ENCODE results near the gene HS1BP3.
A peak's percentile ranks its signal among the peaks of the same experiment; 100 is the strongest.

HS1BP3 gene

DNA sequence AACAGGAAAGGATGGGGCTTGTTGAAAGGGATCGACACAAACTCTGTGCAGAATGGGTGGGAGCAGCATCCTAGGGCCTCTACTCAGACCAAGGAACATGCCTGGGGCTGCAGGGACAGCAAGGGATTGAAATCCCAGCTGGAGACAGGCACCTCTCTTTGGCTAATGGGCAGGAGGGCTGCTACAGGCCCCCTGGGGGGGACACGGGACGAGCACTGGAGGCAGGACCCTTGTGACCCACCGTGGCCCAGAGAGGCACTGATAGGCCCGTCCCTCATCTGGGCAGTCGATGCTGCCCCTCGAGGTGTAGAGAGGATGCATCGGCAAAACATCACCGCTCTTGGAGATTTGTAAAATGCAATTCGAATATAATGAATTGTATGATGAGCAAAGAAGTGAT is 5.1 kb downstream of the HS1BP3 start:
- DNase-seq (ENCODE audit: low read depth), result no peak

DNA sequence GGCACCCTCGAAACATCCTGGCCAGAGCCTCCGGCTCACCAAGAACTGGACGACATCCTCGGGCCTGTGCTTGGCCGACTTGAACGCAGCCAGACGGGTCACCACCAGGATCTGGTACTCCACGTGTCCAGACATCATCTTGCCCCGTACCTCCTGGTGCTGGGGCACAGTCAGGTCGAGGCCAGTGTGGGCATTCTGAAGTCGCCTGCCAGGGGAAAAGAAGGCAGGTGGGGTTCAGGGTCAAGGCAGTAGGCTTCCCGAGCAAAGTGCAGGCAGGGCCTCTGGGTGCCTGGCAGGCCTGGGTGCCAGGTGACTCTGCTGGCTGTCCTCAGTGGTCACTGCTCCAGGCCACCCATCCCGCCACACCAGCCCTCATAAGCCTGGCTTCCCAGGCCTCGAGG is 5.6 kb downstream of the HS1BP3 start:
- no peak for DNase-seq (ENCODE audit: low read depth)

DNA sequence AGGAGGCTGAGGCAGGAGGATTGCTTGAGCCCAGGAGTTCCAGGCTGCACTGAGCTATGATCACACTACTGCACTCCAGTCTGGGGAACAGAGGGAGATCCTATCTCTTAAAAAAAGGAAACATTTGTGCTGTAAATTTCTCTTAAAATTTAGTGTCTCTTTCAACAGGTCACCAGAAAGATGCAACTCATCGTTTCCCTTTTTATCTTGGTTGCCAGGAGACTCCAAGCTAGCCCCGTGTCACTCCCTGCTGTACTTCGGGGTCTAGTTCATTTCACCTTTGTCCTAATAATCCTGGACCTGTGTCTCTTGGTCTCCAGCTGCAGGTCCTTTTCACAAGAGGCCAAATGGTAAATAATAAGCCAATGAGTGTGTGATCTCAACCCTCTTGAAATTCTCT is 7.1 kb downstream of the HS1BP3 start:
- no peak for DNase-seq (ENCODE audit: low read depth)

DNA sequence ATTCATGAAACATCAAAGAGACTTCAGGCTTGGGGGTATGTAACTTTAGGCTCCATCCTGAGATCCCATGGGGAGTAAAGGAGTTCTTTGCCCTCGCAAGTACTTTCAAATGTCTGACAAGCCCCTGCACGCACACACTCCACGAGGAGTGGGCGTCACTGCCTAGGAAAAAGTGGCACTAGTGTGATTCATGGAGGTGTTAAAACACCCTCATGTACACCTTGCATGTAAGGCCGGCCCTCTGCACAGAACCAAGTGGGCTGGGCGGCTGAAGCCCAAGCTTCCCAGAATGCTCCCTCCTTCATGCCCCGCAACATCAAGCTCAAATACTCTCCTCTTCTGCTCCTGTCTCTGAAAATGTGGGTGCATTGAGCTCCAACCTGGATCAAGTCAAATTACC is 7.8 kb downstream of the HS1BP3 start:
- no peak for DNase-seq (ENCODE audit: low read depth)

DNA sequence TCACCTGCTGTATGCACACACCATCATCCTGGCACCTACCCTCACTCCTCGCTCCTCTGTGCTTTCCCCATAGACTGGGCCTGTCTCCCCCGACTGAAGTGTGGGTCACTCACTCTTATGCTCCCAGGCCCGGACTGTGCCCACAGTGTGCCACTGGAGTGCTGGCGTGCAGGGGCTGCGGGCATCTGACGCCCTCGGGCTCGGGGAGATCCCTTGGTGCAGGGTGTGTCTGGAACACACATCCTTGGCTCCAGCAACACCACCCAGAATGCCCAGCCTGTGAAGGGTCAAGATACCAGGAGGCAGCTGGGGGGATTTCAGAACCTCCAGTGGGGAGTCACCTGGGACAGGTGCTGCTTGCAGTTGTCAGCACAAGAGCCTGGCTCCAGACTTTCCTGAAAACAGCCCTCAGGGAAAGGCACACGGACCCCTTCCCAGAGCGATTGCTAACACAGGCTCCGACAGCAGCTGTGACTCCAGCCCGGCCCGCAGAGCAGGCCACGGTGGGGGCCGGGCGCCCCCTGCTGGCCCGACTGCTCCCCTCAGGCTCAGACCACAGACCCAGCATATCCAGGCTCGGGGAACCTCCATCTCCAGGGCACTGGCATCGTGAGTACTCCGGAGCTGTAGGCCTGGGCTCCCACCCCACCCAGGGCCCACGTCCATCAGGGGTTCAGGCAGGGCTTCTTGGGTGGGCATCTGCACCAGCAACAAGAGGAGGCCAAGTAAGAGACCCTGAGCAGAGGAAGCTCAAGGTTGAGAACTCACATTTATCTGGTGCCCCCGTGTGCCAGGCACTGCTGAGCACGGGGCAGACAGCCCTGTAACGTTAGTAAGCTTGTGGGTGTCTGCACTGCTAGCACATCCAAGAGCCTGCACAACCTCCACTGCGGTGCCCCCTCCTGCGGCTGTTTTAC is 8.6 kb downstream of the HS1BP3 start:
- no peak for DNase-seq (ENCODE audit: low read depth)

DNA sequence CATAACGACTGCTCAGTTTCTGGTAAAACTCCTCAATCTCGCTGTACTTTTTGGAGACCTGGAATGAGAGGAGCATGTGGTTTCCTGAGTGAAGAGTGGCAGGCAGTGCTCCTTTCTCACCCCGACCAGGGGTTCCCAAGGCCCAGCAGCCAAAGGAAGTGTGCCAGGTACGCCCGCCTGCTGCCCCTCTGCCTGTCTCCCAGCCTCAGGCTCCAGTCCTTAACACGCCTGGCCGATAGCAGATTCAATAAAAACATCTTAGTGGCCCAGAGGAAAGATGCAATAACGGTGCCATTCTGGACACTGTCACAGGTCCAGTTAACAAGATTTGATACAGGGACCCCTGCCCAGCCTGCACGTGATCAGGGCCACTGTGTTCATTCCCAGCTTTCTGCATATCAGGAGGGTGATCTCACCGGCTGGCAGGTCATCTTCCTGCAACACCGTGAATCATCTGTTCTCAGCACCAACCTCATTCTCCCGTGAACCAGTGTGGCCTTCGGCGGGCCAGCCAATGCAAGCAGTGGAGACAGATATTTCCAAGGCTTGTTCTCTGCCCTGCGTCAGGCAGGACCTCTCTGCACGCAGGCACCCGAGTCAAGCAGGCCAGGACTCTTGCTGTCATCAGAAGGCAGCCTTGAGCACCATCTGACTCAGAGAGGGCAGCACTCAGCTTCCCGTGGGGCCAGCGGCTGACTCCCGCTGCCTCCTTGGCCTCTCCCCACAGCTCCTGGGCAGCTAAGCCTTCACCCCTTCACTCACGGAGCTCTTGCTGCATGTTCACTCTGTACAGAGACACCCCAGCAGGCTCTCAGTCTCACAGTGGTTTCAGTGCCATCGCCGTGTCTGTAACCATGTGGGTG is 9.5 kb downstream of the HS1BP3 start:
- DNase-seq (ENCODE audit: low read depth), result peak; percentile 45

DNA sequence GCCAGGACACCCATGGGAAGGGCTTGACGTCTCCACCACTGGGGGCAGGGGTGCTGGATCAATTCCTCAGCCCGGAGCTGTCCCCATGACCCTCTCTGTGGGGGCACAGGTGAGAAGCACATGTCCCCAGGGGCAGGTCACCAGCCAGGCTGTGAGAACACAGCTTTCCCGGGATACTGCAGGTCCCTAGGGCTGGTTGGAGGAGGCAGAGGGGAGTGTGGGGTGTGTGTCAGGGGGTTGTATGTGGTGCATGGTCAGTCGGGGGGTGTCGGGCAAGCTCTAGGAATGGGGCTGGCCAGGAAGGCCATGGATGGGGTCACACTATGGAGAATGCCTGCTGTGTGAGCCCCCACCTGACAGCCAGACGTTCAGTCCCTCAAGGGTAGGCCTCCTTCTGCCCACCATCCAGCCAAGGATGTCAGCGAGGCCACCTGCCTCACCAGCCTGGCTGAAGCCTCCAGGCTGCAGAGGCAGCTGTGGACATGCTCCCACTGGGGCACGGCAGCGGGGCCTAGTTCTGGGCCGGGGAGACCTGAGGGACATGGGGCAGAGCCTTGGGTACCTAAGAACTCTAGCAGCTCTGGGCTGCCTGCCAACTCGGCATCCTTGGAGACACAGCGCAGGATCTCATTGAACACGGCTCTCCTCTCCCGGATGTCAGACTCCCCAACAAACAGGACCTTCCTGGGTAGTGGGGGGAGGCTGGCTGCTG is 10.3 kb downstream of the HS1BP3 start:
- DNase-seq (ENCODE audit: low read depth), result no peak

DNA sequence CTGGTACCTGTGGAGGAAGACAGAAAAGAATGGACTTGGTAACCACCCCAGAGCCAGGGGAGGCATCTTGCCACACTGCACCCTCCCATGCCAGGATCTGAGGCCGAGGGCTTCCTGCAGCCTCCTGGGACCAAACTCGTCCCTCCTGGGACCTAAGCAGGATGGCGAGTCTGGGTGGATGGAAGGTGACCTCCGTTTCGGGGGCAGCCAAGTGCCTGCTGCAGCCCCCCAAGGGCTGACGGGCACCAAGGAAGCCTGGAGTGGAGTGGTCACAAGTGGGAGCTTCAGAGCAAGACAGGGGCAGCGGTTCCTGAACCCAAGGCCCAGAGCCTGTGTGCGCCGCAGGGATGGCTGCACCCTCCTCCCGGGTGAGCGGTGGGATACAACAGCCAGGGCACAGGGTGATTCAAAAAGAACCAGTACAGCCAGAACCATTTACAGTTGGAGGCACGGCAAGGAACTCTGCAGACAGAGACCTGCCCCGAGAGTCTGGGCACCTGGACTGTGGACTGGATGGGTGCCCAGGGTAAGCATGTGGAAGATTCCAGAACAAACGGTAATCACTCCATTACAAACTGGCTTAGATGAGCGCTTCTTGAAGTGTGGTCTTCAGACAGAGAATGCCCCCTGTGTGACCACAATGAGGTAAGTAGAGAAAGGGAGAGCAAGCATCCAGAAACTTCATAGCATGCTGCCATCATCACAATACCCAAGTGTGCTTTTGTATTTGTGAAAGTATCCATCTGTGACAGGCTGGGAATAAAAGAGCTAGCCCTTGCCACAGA is 12.1 kb downstream of the HS1BP3 start:
- DNase-seq (ENCODE audit: low read depth), result no peak

DNA sequence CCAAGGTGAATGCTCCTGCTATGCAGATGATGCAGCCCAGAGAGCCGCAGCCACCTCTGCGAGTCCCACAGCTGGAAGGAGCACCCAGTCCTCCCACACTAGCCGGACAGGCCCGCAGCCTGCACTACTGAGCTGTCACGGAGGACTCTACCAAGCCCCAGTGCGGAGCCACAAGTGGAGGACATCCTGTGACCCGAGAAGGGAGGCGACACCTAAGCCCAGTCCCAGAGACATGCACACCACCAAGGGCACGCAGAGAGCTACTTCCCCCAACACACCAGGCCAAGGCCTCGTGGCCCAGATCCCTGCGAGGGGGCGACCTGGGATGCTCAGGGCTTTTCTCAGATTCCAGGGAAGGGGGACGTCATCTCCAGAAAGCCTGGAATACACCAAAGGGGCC is 12.9 kb downstream of the HS1BP3 start:
- no peak for DNase-seq (ENCODE audit: low read depth)

DNA sequence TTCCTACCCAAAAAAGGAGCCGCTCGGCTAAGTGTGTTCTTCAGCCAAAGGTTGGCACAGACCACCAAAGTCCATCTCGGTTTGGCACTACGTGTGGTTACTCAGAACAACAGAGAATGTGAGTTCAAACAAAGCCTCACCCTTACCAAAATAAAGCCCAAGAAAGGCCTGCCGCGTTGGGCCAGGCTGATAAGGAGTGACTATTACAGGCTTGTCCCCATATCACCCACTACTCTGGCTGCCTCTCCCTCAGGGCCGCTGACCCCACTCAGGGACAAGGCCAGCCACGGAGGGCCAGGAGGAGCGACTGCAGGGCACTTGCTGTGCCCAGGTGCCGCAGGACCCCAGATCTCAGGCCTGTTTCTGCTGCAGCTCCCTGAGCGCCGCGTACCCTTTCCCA is 13.8 kb downstream of the HS1BP3 start:
- DNase-seq (ENCODE audit: low read depth), result no peak

DNA sequence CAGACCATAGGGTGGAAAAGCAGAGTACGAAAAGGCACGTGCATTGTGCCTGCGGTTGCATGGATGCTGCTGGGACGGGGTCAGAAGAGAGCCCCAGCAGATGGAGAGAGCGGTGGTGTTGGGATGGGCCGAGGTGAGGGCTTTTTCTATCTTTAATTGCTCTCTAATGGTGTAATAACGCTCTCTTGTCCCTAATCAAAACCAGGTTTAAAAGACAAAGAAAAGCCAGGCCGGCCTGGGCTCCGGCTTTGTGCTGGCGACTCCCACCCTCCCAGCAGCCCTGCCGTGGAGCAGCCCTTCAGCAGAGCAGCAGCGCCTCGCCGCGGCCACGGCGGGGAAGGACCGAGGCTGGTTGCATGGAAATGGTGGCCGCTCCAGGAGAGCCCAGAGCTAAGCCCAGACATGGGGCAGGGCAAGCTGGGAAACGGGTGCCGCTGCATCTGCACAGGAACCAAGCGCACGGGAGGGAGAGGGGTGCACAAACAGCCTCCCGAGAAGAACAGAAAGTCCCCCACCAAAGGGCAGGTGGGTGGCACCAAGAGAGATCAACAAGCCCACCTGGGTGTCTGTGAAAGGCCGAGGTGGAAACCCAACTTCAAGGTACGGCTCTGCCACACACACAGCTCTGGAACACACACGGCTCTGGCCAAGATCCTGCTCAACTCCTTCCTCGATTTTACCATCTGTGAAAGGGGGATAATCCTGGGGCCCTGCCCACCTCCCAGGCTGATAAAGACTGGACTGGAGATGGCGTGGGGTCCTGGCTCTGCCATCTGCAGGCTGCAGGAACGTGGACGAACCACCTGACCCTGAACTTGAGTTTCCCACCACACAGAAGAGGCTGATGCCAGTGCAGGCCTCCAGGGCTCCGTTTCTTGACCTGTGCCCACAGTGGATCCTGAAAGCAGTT is 15.0 kb downstream of the HS1BP3 start:
- DNase-seq (ENCODE audit: low read depth), result no peak

DNA sequence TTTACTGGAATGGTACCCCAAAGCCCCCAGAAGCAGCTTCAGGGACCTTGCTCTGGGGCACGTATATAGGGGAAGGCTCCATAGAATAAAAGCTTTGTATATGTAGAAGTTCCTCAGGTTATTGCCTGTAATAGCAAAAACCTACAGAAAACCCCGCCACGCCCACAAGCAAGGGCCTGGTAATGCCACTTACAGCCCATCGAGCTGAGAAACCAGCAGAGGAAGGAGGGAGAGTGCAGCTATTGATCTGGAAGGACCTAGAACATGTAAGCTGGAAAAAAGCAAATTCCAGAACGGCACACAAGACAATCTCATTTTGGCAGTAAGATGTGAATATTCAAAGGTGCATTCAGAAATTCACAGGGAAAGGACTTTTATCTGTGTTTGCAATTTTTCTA is 15.8 kb downstream of the HS1BP3 start:
- no peak for DNase-seq (ENCODE audit: low read depth)

DNA sequence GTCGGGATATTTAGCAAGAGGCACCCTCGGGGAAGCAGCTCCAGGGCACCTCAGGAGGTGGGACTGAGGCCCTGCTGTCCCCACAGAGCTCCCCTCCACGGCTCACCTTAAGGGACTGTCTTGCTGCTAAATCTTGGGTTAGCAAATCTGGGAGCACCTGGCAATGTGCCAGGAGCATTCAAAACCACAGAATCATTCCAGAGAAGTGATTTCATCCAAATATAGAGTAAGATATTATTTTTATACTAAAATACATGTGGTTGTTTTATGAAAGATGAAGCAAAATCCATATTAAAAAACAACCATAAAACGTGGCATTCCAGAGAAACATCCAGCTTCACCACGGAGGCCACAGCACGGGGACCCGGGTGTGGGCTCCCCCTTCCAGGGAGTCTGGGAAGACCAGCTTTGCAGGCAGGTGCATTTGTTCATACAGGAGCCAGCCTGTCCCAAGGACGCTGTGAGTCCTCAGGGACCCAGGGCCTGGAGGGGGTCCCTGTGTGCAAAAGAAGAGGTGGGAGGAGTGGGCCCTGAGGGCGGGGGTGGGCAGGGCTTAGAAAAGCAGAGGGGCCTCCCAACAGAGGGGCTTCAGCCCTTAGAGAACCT is 16.3 kb downstream of the HS1BP3 start:
- no peak for DNase-seq (ENCODE audit: low read depth)

DNA sequence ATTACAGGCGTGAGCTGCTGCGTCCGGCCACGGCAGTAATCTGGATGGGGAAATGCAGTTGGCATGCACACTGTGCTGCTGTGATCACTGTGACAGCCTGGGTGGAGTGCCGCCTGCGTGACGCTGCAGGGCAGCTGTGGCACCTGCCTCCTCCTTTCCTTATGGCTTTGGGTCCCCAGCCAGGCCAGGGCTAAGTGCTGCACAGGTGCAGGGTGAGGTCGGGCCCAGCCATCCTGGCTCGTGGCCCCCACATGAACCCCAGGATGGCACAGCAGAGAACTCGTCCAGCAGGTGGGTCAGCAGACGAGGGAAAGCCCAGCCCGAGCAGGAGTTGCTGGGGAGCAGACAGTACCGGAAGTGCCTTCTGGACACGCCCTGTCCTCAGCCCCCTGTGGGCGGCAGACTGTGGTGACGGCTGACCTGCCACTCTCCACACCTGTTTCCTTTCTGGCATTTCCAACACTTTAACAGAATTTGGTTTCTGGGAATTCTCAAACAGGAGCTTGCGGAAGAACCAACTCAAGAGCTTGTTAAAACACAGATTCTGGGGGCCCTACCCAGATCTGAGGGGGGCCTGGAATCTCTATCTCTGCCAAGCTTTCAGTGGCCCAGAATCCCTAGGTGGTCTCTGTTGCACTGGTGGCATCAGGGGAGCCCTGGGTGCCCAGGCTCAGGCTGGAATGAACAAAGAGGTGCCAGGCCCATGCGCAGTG is 16.9 kb downstream of the HS1BP3 start:
- no peak for DNase-seq (ENCODE audit: low read depth)

DNA sequence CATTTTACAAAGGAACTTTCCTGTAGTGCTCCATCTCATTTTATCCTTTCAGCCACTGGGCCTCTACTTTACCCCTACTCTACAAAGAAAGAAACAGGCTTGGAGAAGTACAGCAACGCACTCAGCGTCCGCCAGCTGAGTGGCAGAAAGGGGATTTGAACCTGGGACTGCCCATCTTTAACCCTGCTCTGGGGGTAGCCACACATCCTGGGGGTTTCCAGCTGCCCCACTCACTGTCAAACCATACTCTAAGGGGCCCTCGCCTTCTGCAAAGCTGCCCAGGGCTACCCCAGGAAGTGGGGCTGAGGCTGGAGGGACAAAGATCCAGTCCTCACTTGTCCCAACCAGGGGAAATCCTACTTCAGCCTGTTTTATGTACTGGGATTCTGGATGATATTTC is 17.9 kb downstream of the HS1BP3 start:
- no peak for DNase-seq (ENCODE audit: low read depth)

DNA sequence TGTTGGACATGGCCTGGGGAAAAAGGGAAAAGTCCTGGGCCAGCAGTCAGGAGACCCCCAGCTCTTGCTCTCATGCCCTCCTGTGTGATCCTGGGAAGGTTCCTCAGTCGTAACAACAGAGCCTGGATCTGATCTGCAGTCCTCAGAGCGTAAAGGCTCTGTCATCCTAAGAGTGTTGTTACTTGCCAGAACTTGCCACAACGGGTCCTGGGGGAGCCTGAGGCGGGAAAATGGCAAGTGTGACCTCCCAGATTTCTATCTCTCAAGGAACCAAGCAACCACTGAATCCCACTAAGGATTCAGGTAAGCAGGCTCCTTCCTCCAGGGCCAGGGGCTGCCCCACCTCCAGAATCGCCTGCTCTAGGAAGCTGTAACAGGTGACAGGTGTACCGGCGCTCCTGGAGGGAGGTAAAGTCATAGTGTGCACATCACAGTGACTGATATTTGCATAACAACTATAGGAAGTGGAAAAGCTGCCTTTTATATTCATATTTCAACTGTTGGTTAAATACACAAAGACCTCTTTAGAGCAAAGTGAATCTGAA is 18.4 kb downstream of the HS1BP3 start:
- no peak for DNase-seq (ENCODE audit: low read depth)

DNA sequence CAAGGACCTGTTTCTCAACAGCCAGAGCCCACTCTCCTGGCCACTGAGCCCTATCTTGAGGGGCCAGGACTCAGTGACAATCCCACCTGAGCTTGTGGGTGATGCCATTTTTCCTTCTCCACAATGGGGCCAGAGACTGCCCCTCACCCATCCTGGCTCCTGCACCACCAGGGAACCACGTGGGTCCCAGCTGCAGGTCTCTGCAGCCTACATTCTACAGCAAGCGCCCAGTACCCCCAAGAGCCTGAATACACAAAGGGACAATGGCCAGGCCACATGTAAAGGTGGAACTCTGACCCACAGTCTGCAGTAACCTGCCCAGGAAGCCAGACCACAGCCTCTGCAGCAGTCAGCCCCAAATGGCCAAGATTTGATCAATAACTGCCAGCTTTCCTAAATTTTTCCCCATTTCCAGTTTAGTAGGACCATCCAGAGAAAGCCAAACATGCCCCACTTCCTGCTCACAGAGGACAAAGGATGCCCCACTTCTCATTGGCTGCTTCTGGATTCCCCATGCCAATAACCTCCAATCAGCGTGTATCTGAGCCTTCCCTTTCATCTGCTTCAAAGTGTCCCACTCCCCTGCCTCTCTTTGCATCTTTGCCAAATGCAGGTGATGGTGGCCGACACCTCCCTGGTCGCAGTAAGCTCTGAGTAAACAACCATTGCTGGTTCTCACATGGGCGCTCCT is 19.1 kb downstream of the HS1BP3 start:
- DNase-seq (ENCODE audit: low read depth), result no peak

DNA sequence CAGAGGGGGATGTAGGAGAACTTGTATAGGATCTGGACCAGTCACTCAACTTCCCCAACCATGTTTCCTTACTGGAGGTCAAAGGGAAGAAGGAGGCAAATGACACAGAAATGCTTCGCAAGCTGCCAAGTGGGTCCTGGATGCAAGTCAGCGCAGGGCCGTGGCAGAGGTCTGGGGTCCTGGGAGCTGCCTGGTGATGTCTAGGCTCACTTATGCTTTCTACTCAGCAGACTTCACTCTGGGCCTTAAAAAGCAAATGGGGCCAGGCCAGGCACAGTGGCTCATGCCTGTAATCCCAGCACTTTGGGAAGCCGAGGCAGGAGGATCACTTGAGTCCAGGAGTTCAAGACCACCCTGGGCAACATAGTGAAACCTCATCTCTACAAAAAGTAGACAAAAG is 19.9 kb downstream of the HS1BP3 start:
- DNase-seq (ENCODE audit: low read depth), result no peak
